ENCODE measurements around the gene ROCK2. TPM values are rescaled to one million over a fixed set of nuclear protein-coding genes. Genes with fewer than 3 reads are reported as not detected.

ROCK2 gene
- total RNA-seq, 1 experiment from 2014 or later = 38.0 TPM

DNA sequence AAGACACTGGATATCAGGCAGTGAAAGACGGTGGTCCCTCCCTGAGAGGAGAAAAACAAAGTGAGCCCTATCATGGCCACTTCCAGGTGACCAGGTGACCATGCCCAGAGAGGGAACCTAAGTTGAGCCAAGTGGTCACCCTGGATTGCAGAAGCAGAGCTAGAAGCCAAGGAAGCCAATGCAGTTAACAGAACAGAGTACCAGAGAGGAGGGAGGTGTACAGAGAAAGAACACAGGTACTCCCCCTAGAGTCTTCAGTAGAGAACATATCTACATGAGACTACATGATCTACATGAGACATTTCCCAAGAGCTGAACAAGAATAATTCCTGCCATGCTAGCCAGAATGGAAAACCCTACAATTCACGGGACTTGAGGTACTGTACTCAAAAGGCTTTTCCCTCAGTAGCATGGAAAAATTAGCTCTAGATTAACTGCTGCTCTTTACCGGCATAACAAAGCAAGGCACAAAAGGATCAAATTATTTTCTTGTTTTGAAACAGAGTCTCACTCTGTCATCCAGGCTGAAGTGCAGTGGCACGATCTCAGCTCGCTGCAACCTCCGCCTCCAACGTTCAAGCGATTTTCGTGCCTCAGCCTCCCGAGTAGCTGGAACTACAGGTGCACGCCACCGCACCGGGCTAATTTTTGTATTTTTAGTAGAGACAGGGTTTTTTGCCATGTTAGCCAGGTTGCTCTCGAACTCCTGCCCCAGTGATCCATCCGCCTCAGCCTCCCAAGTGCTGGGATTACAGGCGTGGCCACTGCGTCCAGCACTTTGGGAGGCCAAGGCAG lies 23.5 kb downstream of the ROCK2 start:
- no TSS peak for BruUV-seq (replicated peaks)
- intact Hi-C loops (cut with micrococcal nuclease; ENCODE audit: unreplicated experiment) = no loop called here
- H3F3A ChIP-seq (ENCODE audit: insufficient read depth, low read depth) = no peaks in the 10 kb centered on the region; the same call in 1 of the 2 replicates
- H4K20me1 ChIP-seq (ENCODE audit: insufficient read depth) = peaks cover 38% of the 10 kb centered on the region
- H3K4me1 ChIP-seq (replicated peaks; ENCODE audit: insufficient read depth) = no peaks in the 10 kb centered on the region
- no peak for DNase-seq
- ChIA-PET CTCF (no interaction called here), POLR2A (ENCODE audit: unreplicated experiment) (no interaction called here)
- no peaks in the 10 kb centered on the region for H3K9me3 ChIP-seq (ENCODE audit: insufficient read depth, low read depth)
- no peak overlapping the region for H3K4me3 ChIP-seq
- peaks cover 78% of the 10 kb centered on the region for H3K79me2 ChIP-seq (ENCODE audit: low read depth)
- H3K4me2 ChIP-seq = no peak overlapping the region
- no peak overlapping the region for H2AFZ ChIP-seq
- H3K27ac ChIP-seq = no peak overlapping the region
- H3K27me3 ChIP-seq (ENCODE audit: insufficient read depth, low read depth) = no peaks in the 10 kb centered on the region
- no peaks in the 10 kb centered on the region for H3K9me2 ChIP-seq (ENCODE audit: insufficient read depth)
- TF ChIP-seq, protein P1, sequence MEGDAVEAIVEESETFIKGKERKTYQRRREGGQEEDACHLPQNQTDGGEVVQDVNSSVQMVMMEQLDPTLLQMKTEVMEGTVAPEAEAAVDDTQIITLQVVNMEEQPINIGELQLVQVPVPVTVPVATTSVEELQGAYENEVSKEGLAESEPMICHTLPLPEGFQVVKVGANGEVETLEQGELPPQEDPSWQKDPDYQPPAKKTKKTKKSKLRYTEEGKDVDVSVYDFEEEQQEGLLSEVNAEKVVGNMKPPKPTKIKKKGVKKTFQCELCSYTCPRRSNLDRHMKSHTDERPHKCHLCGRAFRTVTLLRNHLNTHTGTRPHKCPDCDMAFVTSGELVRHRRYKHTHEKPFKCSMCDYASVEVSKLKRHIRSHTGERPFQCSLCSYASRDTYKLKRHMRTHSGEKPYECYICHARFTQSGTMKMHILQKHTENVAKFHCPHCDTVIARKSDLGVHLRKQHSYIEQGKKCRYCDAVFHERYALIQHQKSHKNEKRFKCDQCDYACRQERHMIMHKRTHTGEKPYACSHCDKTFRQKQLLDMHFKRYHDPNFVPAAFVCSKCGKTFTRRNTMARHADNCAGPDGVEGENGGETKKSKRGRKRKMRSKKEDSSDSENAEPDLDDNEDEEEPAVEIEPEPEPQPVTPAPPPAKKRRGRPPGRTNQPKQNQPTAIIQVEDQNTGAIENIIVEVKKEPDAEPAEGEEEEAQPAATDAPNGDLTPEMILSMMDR (conservative IDR thresholded peaks at IDR 0.05) = no peak
- TF ChIP-seq EZH2 (IDR thresholded peaks at IDR 0.05; ENCODE audit: low read depth) = no peak
- no peaks in the 10 kb centered on the region for H3K36me3 ChIP-seq (ENCODE audit: low read depth)

DNA sequence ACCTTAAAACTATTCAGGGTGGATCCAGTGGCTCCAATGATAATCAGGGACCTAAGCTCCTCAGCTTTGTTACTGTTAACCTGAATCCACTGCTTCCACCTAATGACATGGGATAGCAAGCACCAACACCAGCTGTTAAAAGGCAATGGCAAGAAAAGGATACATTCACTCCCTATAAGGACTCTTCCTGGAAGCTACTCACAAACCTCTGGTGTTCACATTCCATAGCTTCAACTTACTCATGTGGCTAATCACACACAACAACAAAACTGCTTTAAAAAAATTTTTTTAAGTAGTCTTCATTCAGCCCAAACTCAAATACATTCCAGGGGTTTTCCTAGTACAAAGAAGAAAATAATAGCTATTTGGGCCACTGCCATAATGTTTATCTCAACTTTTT lies 24.5 kb downstream of the ROCK2 start:
- H4K20me1 ChIP-seq (ENCODE audit: insufficient read depth) = peaks cover 32% of the 10 kb centered on the region
- no peak overlapping the region for H3K4me3 ChIP-seq
- H3K9me3 ChIP-seq (ENCODE audit: insufficient read depth, low read depth) = no peaks in the 10 kb centered on the region
- no peaks in the 10 kb centered on the region for H3K36me3 ChIP-seq (ENCODE audit: low read depth)
- ChIA-PET CTCF (no interaction called here), POLR2A (ENCODE audit: unreplicated experiment) (no interaction called here)
- no peaks in the 10 kb centered on the region for H3K9me2 ChIP-seq (ENCODE audit: insufficient read depth)
- no peaks in the 10 kb centered on the region for H3K4me1 ChIP-seq (replicated peaks; ENCODE audit: insufficient read depth)
- no peaks in the 10 kb centered on the region; the same call in 1 of the 2 replicates for H3F3A ChIP-seq (ENCODE audit: insufficient read depth, low read depth)
- TF ChIP-seq, protein P1 (conservative IDR thresholded peaks at IDR 0.05) = no peak
- no peak for TF ChIP-seq EZH2 (IDR thresholded peaks at IDR 0.05; ENCODE audit: low read depth)
- H3K79me2 ChIP-seq (ENCODE audit: low read depth) = peaks cover 77% of the 10 kb centered on the region
- no TSS peak for BruUV-seq (replicated peaks)
- H3K4me2 ChIP-seq = no peak overlapping the region
- DNase-seq = no peak
- H3K27me3 ChIP-seq (ENCODE audit: insufficient read depth, low read depth) = no peaks in the 10 kb centered on the region
- H3K27ac ChIP-seq = no peak overlapping the region
- no peak overlapping the region for H2AFZ ChIP-seq
- intact Hi-C loops (cut with micrococcal nuclease; ENCODE audit: unreplicated experiment) = no loop called here

DNA sequence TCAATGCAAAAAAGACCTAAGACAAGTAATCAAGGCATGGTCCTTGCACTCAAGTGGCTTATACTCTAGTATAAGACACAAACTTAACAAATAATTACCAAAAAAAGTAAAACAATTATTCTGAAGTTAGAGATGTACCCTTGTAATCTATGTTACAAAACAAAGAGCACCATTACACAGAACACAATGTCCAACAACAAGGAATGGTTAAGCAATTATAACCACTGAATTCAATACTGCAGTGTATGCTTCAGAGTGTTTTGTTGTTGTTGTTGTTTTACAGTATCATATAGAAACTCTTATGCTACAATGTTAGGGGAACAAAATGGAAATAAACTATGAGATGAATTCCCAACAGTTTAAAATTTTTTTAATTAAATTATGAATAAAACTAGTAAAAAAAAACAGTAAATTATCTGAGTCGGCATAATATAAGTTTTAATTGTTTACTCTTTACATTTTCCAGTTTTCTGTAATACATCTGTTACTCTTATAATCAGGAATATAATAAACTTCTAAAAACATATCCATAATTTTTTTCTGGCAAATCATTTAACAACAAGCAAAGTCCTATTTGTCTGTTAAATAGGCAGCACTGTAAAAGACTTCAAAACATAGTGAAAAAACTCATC lies 29.2 kb downstream of the ROCK2 start:
- DNase-seq = no peak
- Histone ChIP-seq H4K20me1 (ENCODE audit: insufficient read depth) (peaks cover 30% of the 10 kb centered on the region), H3K27ac (no peak overlapping the region), H3K9me2 (ENCODE audit: insufficient read depth) (no peaks in the 10 kb centered on the region), H3K4me1 (replicated peaks; ENCODE audit: insufficient read depth) (no peaks in the 10 kb centered on the region), H3K4me2 (no peak overlapping the region), H3F3A (ENCODE audit: insufficient read depth, low read depth) (peaks cover 9% of the 10 kb centered on the region), H3K27me3 (ENCODE audit: insufficient read depth, low read depth) (no peaks in the 10 kb centered on the region), H2AFZ (no peak overlapping the region), H3K79me2 (ENCODE audit: low read depth) (peaks cover 77% of the 10 kb centered on the region), H3K9me3 (ENCODE audit: insufficient read depth, low read depth) (no peaks in the 10 kb centered on the region), H3K36me3 (ENCODE audit: low read depth) (no peaks in the 10 kb centered on the region), H3K4me3 (no peak overlapping the region)
- ChIA-PET POLR2A (ENCODE audit: unreplicated experiment) (no interaction called here), CTCF (no interaction called here)
- BruUV-seq (replicated peaks) = no TSS peak
- TF ChIP-seq, protein P1 (conservative IDR thresholded peaks at IDR 0.05) = no peak
- TF ChIP-seq EZH2 (IDR thresholded peaks at IDR 0.05; ENCODE audit: low read depth) = no peak
- intact Hi-C loops (cut with micrococcal nuclease; ENCODE audit: unreplicated experiment) = no loop called here

Measured in PC-9 (cell line).